GM18502 (cell line): Measurements from ENCODE around the gene LSP1.

ENCODE experiments used
- ATAC-seq: cut with Tn5 transposase; IDR thresholded peaks from one replicate; pipeline ENCODE4 v1.9.1; 2021; ENCODE audit warnings: mild to moderate bottlenecking; ENCODE audit not compliant: unreplicated experiment, poor library complexity

Gene LSP1

GRCh38 chr11:1888347-1888753, 35.5 kb downstream of the LSP1 start:
- no peak for ATAC-seq

- no peak for ATAC-seq
Measured at GRCh38 chr11:1888811-1889210, 35.9 kb downstream of the LSP1 start.

DNA sequence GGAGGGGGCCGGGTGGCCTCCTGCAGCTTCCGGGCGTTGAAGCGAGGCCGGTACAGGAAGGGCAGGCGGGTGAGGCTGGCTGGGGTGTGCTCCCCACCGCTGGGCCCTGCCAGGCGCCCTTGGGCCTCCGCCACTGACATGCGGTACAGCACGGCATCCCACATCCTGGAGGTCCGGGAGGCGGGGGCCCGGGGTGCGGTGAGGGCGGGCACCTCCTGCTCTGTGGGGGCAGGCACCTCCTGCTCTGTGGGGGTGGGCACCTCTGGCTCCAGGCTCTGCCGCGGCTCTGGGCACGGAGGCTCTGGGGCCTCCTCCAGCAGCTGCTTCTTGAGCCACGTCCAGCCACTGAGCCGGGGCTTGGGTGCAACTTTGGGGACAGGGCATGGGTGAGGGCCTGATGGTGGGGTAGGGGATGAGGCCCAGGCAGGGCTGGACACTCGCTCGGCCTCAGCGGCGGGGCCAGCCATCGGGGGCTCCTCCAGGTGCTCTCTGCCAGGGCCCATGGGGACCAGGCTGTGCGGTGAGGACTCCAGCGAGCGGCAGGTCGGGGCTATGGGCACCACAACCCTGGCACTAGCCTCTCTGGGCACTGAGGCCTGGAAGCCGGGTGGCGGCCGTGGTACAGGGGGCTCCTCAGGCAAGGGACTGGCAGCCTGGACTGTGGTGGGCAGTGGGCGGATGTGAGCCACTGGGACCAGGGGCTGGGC, 36.5 kb downstream of the LSP1 start:
- ATAC-seq: no peak

DNA sequence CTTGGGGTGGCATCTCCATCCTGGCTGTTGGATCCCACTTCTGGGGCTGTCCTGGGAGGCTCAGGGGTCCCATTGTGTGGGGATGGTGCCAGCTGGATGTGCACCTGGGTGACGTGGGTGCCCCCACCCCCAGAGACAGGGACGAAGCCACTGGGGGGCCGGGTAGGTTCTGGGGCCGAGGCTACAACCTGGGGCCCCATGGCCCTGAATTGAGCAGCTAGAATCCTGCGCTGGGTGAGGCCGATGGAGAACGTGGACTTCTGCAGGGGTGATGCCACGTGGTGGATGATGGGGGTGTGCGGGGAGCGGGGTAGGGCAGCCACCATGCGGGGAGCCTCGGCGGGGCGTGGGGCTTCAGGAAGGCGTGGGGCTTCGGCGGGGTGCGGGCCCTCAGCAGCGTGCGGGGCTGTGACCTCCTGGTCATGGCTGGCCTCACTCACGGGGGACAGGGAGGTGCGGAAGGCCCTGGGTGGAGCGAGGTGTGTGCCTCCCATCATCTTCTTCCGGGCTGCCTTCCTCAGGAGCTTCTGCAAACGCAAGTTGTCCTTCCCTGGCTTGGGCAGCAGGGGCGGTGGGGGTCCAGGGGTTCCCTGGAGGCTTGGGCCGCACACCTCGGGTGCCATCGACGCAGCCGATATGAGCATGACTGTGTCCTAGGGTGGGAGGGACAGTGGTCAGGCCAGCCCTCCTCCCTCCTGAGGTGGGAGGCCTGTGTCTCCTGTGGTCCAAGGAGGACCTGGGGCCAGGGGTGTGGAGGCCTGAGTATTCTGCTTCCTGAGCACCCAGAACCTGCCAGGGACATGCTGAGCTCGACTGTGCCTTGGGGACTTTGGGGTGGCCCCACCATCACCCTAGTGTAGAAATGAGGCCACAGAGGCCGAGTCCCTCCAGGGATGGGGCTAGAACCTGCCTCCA, 37.3 kb downstream of the LSP1 start:
- ATAC-seq: no peak

DNA sequence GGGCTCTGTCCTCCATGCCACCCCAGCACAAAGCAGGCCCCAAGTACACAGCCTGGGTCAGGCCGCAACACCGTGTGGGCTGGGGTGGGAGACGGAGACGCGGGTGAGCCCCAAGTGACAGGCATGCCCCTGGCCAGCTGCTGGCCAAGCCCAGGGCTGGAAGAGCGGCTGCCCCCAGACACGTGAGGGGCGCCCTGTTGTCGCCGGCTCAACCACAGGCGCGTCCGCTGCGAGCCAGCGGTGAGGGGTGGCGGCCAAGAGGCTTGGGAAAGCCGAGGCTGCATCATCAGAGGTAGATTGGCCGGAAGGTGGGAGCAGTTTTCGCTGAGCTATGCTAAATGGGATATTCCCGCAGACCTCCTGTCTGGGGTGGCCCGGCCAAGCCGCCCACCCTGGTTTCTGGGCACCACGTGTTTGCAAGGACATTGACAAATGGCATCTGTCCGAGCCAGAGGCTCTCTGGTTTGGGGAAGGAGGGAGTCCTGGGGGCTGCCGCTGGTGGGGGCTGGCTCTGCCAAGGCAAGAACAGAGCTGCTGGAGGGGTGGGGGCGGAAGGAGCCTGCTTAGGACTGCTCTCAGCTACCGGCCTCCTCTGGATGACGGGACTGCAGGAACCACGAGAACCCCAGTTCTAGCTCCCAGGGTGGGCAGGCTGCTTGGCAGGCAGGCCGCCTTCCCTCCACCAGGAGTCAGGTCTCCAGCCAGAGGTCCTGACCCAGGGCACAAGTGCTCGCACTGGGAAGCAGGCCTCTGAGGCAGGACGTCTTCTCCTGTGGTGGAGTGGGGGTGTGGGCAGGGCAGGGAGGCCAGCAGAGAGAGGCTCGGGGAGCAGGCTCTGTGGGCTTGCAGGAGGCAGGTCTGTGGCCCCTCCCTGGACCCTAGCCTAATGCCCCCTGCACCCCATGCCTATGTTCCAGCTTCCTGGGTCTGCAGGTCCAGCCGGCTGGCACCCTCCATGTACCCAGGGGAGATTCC, 38.3 kb downstream of the LSP1 start:
- ATAC-seq: no peak

DNA sequence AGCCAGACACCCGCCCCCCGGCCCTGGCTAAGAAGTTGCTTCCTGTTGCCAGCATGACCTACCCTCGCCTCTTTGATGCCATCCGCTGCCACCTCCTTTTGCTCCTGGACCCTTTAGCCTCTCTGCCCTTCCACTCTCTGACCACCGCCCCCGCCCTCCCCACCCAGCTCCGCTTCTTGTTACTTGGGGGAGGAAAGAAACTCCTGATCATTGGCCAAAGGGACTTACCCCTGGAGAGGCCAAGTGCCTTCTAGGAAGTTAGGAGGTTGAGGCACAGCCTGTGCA, 38.9 kb downstream of the LSP1 start, which contains the start of gene PRR33:
Gene PRR33, minus strand, starts transcription at position 65 of the 285 bp plus-strand sequence. CDS start 1,311 bp downstream, outside the sequence.
- no peak for ATAC-seq

DNA sequence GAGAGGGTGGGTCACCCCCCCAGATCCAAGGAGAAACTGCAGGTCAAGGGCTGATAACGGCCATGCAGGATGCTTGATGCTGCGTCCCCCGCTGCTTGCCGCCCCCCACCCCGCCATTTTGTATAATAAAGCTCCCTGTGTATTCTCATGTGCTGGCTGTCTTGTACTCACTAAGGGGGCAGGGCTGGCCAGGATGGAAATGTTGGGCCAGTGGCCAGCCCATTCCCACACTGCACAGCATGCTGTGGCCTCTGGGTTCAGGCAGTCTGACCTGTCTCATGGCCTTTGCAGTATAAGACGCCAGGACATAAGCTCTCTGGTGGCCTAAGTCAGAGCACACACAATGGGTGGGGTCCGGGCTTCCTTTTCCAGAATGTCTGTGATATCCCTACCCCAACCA, 39.2 kb downstream of the LSP1 start:
- ATAC-seq: no peak

DNA sequence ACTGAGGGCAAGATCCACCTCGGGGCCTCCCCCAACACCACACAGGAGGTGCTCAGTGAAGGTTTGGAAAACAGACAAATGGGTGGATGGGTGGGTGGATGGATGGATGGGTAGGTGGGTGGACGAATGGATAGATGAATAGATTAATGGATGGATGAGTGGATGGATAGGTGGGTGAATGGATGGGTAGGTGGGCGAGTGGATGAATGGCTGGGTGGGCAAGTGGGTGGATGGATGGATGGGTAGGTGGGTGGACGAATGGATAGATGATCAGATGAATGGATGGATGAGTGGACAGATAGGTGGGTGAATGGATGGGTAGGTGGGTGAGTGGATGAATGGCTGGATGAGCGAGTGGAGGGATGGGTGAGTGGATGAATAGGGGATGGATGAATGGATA, 39.7 kb downstream of the LSP1 start:
- no peak for ATAC-seq

- no peak for ATAC-seq
Measured at GRCh38 chr11:1893581-1894359, 40.9 kb downstream of the LSP1 start.

DNA sequence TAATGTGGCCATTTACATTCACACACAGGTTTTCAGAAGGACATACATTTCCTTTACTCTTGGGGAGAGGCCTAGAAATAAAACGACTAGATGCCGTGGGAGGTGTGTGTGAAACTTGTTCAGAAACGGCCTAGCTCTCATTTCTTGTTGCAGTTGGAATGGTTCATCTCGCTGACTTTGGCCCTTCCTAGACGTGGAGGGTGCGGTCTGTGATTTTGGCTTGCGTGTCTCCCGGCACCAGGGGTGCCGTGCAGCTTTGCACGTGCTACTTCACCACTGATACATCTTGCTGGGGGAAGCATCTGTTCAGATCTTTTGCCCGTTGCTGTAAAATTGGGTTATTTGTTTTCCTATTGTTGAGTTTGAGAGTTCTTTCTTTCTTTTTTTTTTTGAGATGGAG, 41.9 kb downstream of the LSP1 start:
- ATAC-seq: no peak

GRCh38 chr11:1896468-1896867, 43.6 kb downstream of the LSP1 start:
- no peak for ATAC-seq

DNA sequence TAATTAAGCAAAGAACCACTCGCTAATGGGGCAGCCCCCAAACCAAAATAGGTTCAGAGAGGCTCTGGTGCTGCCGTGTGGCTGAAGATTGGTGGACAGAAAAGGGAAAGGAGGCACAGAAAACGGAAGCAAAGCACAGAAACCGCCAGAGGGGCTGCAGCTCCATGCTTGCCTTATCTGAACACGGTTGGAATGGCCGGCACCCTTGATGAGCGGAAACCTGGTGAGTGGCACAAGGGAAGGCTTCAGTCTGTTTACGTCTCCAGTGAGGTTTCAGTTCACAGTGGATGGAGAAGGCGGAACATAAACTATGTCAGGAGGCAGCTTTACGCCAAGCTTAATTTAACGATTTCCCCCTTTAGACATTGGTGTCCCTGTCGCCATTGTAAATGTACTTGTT, 44.0 kb downstream of the LSP1 start:
- no peak for ATAC-seq

GRCh38 chr11:1899090-1899489, 46.2 kb downstream of the LSP1 start:
- ATAC-seq: no peak

DNA sequence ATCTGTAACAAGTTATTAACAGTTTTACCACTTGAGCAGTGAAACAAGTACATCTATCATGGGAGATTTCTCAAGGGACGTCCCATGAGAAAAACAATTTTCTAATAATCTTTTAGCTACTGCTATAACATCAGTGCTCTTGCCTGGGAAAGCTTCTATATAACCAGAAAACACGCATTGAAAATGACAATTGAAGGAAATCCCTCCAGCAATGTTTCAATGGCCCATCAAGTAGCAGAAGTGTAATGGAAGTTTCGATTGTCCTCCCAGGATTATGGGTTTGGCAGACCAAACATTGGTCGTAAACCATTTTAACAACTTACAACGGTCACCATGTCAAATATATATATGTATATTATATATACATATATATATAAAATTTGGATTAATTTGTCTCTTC, 46.8 kb downstream of the LSP1 start:
- no peak for ATAC-seq

DNA sequence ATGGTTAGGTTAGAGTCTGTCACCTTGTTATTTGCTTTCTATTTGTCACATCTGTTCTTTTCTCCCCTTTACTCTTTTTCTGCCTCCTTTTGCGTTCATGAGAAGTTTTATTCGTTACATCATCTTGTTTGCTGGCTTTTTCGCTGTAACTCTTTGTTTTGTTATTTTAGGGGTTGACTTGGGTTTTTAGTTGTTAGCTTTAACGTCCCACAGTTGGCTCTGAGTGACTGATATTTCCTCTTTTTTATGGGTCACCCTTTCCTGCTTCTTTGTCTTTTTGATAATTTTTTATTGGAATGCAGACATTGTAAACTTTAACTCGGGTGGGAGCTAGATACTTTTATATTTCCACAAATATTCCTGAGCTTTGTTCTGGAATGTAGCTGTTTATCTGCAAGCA, 53.3 kb downstream of the LSP1 start:
- no peak for ATAC-seq

DNA sequence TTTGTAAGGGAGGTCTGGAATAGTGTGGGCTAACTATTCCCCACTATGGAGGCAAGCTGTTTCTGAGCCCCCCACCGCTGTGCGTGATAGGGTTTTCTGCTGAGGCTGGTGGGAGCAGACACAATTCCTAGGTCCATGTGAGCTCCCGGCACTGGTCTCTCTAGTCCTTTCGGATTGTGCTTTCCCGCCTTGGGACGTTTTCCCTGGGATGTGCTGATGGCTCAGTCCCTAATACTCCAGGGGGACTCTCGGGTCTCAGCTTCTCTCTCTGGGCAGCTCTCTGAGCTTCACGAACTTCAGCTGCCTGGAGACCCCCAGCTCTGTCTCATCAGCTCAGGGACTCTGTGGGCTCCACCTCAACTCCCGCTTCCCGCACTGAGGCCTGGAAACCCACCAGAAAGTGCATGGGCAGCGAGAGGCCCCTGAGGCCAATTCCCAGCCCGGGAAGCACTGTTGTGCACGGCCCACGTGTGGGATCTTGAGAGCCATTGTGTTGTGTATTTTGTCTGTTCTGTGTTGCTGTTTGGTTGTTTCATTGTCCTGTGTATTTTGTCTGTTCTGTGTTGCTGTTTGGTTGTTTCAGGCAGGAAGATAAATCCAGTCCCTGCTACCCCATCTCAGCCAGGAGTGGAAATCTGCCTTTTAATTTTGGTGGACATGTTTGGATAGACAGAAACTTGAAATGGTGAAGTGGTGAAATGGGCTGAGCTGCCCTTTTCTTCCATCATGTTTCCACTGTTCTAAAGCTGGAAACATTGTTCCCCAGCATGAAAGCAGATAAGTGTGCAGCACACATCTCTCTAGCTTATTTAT, 53.9 kb downstream of the LSP1 start:
- ATAC-seq: no peak

DNA sequence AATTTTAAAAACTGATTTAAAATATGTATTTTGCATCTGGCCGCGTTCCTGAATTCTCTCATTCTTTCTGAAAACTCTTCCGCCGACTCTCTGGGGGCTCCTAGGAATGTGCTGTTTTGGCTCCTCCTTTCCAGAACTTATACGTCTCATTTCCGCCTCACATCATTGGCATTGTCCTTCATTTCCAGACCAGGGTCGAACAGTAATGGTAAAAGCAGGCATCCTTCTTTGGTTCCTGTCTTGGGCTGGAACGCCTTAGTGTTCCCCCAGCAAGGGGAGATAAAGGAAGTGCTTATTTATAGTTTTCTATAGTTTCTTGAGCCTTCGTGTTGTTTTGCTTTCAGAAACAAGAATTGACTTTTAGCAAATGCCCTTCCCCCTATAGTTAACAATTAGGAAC, 55.7 kb downstream of the LSP1 start:
- ATAC-seq: no peak

DNA sequence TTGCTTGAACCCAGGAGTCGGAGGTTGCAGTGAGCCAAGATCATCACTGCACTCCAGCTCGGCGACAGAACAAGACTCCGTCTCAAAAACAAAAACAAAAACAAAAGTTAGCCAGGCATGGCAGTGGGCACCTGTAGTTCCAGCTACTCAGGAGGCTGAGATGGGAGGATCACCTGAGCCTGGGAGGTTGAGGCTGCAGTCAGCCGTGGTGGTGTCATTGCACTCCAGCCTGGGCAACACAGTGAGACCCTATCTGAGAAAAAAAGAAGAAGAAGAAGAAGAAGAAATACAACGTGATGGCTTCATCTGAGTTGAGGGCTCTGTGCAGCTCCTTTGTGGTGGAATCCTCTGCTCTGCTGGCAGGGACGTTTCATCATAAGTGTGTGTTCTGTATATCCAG, 56.6 kb downstream of the LSP1 start:
- ATAC-seq: no peak

DNA sequence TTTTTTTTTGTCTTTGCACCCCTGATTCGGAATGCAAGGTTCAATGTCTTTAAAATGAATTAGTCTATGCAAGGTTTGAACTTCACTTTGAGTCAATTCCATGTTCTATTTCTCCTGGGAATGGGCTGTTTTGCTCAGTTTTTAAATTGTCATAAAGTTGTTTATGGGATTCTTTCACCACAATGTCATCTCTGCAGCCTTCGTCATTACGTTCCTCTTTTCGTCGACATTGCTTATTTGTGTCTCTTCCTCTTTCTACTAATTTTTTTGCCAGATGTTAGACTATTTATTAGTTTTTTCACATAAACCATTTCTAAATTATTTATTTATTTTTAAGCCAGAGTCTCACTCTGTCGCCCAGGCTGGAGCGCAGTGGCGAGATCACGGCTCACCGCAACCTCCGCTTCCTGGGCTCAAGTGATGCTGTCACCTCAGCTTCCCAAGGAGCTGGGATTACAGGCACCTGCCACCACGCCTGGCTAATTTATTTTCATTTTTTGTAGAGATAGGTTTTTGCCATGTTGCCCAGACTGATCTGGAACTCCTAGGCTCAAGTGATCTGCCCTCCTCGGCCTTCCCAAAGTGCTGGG, 59.5 kb downstream of the LSP1 start:
- no peak for ATAC-seq
